Activated gamma-delta T cell treated with anti-CD3 and anti-CD28 coated beads, Interleukin-2, amount 50 U/mL, for 16 hours (primary cell): Measurements from ENCODE around the gene RALY.
"Not testable (repeated sequence)": the region's sequence is repeated elsewhere in the genome, so short reads cannot be mapped to it uniquely, and the experiment has no call there.

Experiments
- DNase-seq: peaks from one replicate; pipeline ENCODE4 v3.0.0-alpha.2; 2020; ENCODE audit warnings: low read depth

Gene RALY

DNA sequence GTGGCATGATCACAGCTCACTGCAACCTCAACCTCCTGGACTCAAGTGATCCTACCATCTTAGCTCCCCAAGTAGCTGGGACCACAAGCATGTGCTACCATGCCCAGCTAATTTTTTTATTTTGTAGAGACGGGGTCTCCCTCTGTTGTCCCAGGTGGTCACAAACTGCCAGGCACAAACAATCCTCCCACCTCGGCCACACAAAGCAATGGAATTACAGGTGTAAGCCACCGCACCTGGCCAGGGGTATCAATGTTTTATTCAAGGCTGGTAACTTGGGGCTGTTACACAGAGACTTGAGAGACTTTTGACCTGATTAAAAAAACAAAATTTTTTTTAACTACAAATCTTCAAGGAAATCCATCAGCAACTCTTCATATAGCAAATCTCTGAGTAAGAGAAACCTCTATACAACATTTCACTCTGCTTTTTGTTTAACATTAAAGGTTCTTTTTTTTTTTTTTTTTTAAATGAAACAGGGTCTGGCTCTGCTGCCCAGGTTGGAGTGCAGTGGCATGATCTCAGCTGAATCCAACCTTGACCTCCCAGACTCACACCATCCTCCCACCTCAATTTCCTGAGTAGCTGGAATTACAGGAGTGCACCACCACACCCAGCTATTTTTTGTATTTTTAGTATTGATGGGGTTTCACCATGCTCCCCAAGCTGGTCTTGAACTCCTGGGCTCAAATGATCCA is 112.4 kb downstream of the RALY start:
- no peak for DNase-seq

DNA sequence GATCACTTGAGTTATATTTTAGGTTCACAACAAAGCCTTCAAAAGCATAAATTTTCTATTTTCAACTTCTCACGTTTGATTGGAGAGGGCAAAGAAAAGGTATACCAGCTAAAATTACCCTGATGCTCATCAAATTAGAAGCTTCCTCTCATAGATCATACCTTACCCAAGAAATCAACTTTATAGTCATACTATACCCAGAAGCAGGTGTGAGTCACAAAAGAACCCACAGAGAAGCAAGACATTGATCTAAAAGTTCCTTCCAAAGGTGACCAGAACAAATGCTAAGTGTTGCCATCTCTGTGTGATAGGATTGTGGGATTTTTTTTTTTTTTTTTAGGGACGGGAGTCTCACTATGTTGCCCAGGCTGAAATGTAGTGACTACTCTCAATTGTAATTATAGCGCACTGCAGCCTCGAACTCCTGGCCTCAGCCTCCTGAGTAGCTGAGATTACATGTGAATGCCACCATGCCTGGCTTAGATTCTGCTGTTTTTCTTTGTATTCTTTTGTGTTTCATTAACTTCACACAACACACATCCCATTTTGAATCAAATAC is 115.0 kb downstream of the RALY start:
- DNase-seq, result no peak

DNA sequence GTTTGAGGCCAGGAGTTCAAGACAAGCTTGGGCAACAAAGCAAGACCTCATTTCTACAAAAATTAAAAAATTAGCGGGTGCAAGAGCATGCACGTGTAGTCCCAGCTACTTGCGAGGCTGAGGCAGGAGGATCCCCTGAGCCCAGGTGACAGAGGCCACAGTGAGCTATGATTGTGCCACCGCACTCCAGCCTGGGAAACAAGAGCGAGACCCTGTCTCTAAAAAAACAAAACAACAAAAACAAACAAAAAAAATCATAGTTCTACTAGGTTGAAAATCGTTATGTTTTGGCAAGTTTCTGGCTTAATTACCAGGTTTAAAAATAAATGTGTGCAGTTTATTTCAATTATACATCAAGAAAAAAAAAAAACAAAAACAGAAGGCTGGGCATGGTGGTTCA is 115.7 kb downstream of the RALY start:
- no peak for DNase-seq

DNA sequence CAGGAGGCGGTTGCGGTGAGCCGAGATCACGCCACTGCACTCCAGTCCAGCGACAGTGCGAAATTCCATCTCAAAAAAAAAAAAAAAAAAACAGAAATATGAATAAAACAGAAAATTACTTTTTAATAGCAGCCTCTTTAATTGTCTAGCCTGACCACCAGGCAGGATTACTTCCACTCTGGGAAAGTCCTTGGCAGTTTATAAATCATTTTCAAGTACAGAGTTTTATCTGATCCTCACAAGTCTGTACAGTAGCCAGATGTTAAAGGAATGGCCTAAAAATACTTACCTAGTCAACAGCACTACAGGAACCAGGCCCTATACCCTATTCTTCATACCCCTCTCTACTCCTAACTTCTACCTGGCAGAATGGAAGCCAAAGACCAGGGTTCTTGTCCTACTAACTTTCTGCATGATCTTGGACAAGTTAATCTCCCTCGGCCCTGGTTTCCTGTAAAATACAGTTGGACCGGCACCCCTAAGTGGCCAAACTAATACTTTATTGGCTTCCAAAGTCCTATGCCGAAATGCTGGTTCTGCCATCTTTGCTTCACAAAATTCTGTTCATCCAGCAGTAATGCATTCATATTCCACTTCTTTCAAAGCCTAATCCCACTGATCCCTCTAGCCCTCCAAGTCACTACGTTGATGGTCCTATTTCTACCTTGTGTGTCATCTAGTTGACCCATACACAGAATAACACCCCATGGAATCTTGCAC is 116.5 kb downstream of the RALY start:
- DNase-seq, result no peak

- DNase-seq, result no peak
These were observed 117.3 kb downstream of the RALY start for GRCh38 chr20:34110745-34111641.

GRCh38 chr20:34111702-34112599 is 118.2 kb downstream of the RALY start, which contains the start of gene EIF2S2:
TSS of gene EIF2S2 (minus strand) at chr20:34112243. CDS start at chr20:34112110, 133 bp downstream.
- peak; percentile 89 for DNase-seq

GRCh38 chr20:34112600-34113101 is 118.9 kb downstream of the RALY start:
- DNase-seq, result no peak

DNA sequence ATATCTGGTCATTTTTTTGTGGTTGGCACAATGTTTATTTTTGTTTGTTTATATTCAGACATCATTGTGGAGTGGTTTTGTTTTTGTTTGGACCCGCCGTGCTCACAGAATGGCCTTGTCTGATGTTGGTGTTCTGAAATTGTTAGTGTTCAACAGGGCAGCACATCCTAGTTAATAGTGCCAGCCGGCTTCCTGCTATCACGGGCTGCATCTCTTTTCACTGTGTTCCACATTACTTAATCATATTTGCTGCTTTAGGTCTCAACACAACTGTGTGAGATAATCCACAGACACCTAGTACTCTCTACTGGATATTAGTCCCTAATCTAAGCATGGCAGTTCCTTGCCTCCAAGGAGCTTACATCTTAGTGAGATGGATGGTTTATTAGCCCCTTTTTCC is 121.1 kb downstream of the RALY start:
- DNase-seq, result no peak

DNA sequence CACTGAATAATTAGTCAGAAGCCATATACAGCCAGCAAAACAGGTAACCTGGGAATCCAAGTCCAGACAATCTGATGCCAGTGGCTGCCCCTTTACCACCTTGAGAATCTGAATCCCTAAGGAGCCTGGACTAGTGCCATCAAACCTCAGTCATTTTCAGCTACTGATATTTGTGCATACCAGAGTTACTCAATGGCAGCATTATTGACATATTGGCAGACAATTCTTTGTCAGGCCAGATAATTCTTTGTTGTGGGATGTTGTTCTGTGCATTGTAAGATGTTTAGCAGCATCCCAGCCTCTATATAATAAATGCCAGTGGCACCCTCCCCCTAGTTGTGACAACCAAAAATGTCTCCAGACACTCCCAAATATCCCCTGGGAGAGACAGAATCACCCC is 121.5 kb downstream of the RALY start:
- DNase-seq, result no peak

- DNase-seq, result no peak
These were observed 126.5 kb downstream of the RALY start for GRCh38 chr20:34120213-34120612.

GRCh38 chr20:34122274-34122980 is 128.7 kb downstream of the RALY start:
- no peak for DNase-seq

DNA sequence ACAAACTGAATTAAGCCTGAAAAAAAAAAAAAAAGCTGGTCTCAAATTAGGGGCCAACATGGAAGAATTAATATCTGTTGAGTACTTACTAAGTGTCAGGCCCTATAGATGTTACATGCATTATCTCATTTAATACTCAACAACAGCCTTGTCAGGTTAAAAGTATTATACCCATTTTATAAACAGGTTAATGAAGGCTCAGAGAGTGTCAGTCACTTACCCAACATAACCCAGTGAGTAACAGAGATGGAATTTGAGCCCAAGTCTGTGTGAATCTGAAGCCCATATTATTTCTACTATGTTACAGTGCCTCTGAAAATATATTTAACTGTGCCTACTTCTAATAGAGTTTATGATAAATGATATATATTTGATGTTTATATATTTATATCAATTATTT is 129.6 kb downstream of the RALY start:
- no peak for DNase-seq

- no peak for DNase-seq
These were observed 130.9 kb downstream of the RALY start for GRCh38 chr20:34124469-34125249.

DNA sequence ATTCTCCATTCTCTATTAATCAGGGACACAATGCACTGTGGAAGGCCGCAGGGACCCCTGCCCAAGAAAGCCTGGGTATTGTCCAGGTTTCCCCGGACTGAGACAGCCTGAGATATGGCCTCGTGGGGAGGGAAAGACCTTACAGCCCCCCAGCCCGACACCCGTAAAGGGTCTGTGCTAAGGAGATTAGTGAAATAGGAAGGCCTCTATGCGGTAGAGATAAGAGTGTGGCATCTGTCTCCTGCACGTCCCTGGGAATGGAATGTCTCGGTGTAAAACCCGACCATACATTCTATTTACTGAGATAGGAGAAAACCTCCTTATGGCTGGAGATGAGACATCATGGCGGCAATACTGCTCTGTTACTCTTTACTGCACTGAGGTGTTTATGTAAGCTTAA is 134.1 kb downstream of the RALY start:
- DNase-seq, result no peak

GRCh38 chr20:34129518-34130162 is 135.9 kb downstream of the RALY start:
- peak; percentile 33 for DNase-seq

DNA sequence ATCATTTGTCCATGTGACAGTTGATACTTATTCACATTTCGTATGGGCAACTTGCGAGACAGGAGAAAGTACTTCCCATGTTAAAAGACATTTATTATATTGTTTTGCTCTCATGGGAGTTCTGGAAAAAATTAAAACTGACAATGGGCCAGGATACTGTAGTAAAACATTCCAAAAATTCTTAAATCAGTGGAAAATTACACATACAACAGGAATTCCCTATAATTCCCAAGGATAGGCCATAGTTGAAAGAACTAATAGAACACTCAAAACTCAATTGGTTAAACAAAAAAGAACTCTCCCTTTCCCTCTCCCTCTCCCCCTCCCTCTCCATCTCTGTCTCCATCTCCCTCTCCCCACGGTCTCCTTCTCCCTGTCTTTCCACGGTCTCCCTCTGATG is 137.8 kb downstream of the RALY start:
- no peak for DNase-seq

DNA sequence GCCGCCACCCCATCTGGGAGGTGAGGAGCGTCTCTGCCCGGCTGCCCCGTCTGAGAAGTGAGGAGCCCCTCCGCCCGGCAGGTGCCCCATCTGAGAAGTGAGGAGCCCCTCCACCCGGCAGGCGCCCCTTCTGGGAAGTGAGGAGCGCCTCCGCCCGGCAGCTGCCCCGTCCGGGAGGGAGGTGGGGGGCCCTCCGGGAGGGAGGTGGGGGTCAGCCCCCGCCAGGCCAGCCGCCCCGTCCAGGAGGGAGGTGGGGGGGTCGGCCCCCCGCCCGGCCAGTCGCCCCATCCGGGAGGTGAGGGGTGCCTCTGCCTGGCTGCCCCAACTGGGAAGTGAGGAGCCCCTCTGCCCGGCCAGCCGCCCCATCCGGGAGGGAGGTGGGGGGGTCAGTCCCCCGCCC is 138.8 kb downstream of the RALY start:
- DNase-seq, result not testable (repeated sequence)

DNA sequence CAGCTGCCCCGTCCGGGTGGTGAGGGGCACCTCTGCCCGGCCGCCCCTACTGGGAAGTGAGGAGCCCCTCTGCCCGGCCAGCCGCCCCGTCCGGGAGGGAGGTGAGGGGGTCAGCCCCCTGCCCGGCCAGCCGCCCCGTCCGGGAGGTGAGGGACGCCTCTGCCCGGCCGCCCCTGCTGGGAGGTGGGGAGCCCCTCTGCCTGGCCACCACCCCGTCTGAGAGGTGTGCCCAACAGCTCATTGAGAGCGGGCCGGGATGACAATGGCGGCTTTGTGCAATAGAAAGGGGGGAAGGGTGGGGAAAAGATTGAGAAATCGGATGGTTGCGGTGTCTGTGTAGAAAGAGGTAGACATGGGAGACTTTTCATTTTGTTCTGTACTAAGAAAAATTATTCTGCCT is 139.2 kb downstream of the RALY start:
- DNase-seq, result not testable (repeated sequence)

DNA sequence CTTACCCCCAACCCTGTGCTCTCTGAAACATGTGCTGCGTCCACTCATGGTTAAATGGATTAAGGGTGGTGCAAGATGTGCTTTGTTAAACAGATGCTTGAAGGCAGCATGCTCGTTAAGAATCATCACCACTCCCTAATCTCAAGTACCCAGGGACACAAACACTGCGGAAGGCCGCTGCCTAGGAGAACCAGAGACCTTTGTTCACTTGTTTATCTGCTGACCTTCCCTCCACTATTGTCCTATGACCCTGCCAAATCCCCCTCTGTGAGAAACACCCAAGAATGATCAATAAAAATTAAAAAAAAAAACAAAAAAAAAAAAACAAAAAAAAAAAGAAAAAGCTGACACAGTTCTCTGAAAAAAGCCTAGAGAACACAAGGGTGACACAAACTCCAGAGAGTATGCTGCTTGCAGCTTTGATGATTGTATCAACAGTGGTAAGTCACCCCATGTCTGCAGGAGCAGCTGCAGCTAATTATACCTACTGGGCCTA is 139.7 kb downstream of the RALY start:
- DNase-seq, result not testable (repeated sequence)
